HepG2 (cell line): ENCODE results near the gene IPO13. TPM values are rescaled to one million over a fixed set of nuclear protein-coding genes. Genes with fewer than 3 reads are reported as not detected.

Experiments
- BCL6 ChIP-seq: IDR thresholded peaks from 2 replicates; pipeline ENCODE4 v1.6.1; 2016; ENCODE audit warnings: missing genetic modification reagents, missing compliant biosample characterization
- BRCA1 ChIP-seq: sonication (generic); formaldehyde crosslinking; IDR thresholded peaks from 2 replicates; pipeline ENCODE4 v1.4.0; 2020; ENCODE audit warnings: missing genetic modification reagents
- CBX1 ChIP-seq: IDR thresholded peaks from one replicate; pipeline ENCODE4 v1.6.1; 2016; ENCODE audit warnings: antibody characterized with exemption, low read depth
- CREB1 ChIP-seq, 2 experiments: fragments of 450-650 bp in 1 of 2; IDR thresholded peaks; 2 replicates each; pipeline ENCODE4 v1.6.1; 2016 to 2017; ENCODE audit warnings: control low read depth in 1 of 2, mild to moderate bottlenecking in 1 of 2, missing compliant biosample characterization in 1 of 2, missing genetic modification characterization in 1 of 2
- GPN1 ChIP-seq: sonication (generic); formaldehyde crosslinking; IDR thresholded peaks from 2 replicates; pipeline ENCODE4 v1.5.1; 2020; ENCODE audit warnings: missing genetic modification reagents, borderline replicate concordance
- HES4 ChIP-seq: sonication (generic); formaldehyde crosslinking; IDR thresholded peaks from 2 replicates; pipeline ENCODE4 v1.9.0; 2021; ENCODE audit warnings: mild to moderate bottlenecking, missing genetic modification reagents, borderline replicate concordance
- HNRNPLL ChIP-seq: fragments of 200-400 bp; formaldehyde crosslinking; IDR thresholded peaks from 2 replicates; pipeline ENCODE4 v1.6.1; 2017; ENCODE audit warnings: mild to moderate bottlenecking, low read depth, low read length; ENCODE audit not compliant: poor library complexity, severe bottlenecking
- KDM1A ChIP-seq: IDR thresholded peaks from 2 replicates; pipeline ENCODE4 v1.6.1; 2016; ENCODE audit warnings: missing compliant biosample characterization
- NPAS2 ChIP-seq: sonication (generic); formaldehyde crosslinking; IDR thresholded peaks from 2 replicates; pipeline ENCODE4 v1.8.0; 2022; ENCODE audit warnings: mild to moderate bottlenecking, missing genetic modification reagents, borderline replicate concordance
- POGZ ChIP-seq: sonication (generic); formaldehyde crosslinking; IDR thresholded peaks from 2 replicates; pipeline ENCODE4 v1.4.0; 2020; ENCODE audit warnings: mild to moderate bottlenecking, missing genetic modification reagents
- POLR2G ChIP-seq: fragments of 200-400 bp; formaldehyde crosslinking; IDR thresholded peaks from 2 replicates; pipeline ENCODE4 v1.6.1; 2018; ENCODE audit warnings: mild to moderate bottlenecking, low read depth, low read length, moderate library complexity
- ZFP36L2 ChIP-seq: sonication (generic); formaldehyde crosslinking; IDR thresholded peaks from 2 replicates; pipeline ENCODE4 v1.4.0; 2020; ENCODE audit warnings: missing genetic modification reagents
- ZNF263 ChIP-seq: sonication (generic); formaldehyde crosslinking; IDR thresholded peaks from 2 replicates; pipeline ENCODE4 v1.4.0; 2020; ENCODE audit warnings: missing genetic modification reagents
- ZNF44 ChIP-seq: sonication (generic); formaldehyde crosslinking; IDR thresholded peaks from 2 replicates; pipeline ENCODE4 v1.5.1; 2020; ENCODE audit warnings: mild to moderate bottlenecking, missing genetic modification reagents
- ZNF598 ChIP-seq: sonication (generic); formaldehyde crosslinking; IDR thresholded peaks from 2 replicates; pipeline ENCODE4 v1.5.1; 2020; ENCODE audit warnings: mild to moderate bottlenecking, missing genetic modification reagents, borderline replicate concordance
- ZNF605 ChIP-seq: sonication (generic); formaldehyde crosslinking; IDR thresholded peaks from 2 replicates; pipeline ENCODE4 v1.8.0; 2022; ENCODE audit warnings: mild to moderate bottlenecking, missing genetic modification reagents
- polyA plus RNA-seq, 8 experiments: library from polyadenylated mRNA; depleted of rRNA in 3 of 8; stranded (reverse) in 7 of 8; unstranded in 1 of 8; fragments of >200 nt; fragmentation: Illumina TruSeq in 4 of 8; extraction: Trizol in 4 of 8; gene quantifications; 2 replicates each; pipeline versions ENCODE4 v1.2.1 to v1.2.3, GENCODE V29; 2011 to 2016; ENCODE audit warnings: low read depth in 4 of 8, missing spikeins in 1 of 8, mixed read lengths in 1 of 8; ENCODE audit not compliant: insufficient read depth in 1 of 8
- total RNA-seq, 5 experiments: library from RNA; depleted of rRNA; stranded (reverse); fragments of >200 nt; fragmentation: Illumina TruSeq; extraction: Trizol; gene quantifications; 2 replicates each; pipeline ENCODE4 v1.2.3, GENCODE V29; 2016; ENCODE audit warnings: low read depth in 1 of 5
- TF ChIP-seq, protein P1 (sequence below): IDR thresholded peaks from 2 replicates; pipeline ENCODE4 v1.6.1; 2018; ENCODE audit warnings: missing genetic modification reagents
- TF ChIP-seq, protein P2 (sequence below): sonication (generic); formaldehyde crosslinking; IDR thresholded peaks from 2 replicates; pipeline ENCODE4 v1.5.1; 2020; ENCODE audit warnings: missing genetic modification reagents, mild to moderate bottlenecking, borderline replicate concordance
- TF ChIP-seq, protein P3 (sequence below): sonication (generic); formaldehyde crosslinking; IDR thresholded peaks from 2 replicates; pipeline ENCODE4 v1.5.1; 2020; ENCODE audit warnings: mild to moderate bottlenecking, missing genetic modification reagents
- TF ChIP-seq, protein P4 (sequence below): IDR thresholded peaks from 2 replicates; pipeline ENCODE4 v1.6.1; 2016
- TF ChIP-seq, protein P5 (sequence below): sonication (generic); formaldehyde crosslinking; IDR thresholded peaks from 2 replicates; pipeline ENCODE4 v1.4.0; 2020; ENCODE audit warnings: missing genetic modification reagents, borderline replicate concordance

Gene IPO13
- total and polyA plus RNA-seq, 2 of the 13 experiments (the other 11 are each of a cell fraction or from before 2014, with no cell fraction given) = 12.9 to 15.6 TPM

DNA sequence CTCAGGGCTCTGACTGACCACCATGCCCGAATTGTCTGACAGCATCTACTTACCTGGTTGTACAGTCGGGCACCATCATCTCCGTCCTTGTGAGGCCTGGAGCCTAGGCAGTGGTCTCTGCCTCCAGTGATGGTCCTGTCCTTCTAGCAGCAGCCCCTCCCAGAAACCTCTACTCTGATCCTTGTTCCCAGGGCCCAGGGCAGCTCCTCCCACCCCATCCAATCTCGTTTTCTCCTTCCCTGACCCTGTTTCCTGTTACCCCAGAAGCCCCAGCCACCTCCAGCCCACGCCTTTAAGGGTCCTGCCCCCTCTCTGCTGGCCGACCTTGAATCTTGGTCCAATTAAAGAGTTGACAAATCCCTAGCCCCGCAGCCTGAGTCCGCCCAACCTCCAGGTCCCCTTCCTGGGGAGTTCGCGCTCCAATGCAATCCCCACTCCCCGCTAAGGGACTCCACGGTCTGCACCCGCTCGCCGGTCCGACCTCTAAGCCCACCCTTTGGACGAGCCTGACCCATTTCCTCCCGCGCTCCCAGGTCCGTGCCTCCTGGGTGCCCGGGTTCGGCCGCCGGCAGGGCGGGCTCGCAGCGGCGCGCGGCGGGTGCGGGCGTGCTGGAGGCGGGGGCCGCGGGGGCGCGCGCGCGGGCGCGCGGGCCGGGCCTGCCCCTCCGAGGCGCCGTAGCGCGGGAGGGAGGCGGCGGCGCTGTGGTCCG is 32.0 kb downstream of the IPO13 start, which contains the start of gene B4GALT2 (continued):
- TF ChIP-seq, protein P1, sequence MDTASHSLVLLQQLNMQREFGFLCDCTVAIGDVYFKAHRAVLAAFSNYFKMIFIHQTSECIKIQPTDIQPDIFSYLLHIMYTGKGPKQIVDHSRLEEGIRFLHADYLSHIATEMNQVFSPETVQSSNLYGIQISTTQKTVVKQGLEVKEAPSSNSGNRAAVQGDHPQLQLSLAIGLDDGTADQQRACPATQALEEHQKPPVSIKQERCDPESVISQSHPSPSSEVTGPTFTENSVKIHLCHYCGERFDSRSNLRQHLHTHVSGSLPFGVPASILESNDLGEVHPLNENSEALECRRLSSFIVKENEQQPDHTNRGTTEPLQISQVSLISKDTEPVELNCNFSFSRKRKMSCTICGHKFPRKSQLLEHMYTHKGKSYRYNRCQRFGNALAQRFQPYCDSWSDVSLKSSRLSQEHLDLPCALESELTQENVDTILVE (CRISPR knock-in tag) = no peak
- TF ChIP-seq, protein P2, sequence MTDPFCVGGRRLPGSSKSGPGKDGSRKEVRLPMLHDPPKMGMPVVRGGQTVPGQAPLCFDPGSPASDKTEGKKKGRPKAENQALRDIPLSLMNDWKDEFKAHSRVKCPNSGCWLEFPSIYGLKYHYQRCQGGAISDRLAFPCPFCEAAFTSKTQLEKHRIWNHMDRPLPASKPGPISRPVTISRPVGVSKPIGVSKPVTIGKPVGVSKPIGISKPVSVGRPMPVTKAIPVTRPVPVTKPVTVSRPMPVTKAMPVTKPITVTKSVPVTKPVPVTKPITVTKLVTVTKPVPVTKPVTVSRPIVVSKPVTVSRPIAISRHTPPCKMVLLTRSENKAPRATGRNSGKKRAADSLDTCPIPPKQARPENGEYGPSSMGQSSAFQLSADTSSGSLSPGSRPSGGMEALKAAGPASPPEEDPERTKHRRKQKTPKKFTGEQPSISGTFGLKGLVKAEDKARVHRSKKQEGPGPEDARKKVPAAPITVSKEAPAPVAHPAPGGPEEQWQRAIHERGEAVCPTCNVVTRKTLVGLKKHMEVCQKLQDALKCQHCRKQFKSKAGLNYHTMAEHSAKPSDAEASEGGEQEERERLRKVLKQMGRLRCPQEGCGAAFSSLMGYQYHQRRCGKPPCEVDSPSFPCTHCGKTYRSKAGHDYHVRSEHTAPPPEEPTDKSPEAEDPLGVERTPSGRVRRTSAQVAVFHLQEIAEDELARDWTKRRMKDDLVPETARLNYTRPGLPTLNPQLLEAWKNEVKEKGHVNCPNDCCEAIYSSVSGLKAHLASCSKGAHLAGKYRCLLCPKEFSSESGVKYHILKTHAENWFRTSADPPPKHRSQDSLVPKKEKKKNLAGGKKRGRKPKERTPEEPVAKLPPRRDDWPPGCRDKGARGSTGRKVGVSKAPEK (CRISPR knock-in tag) = 0 out of 2 replicates have a peak, but pooled peaks have one; percentile 40
- TF ChIP-seq GPN1 (CRISPR knock-in tag) (no peak), ZNF598 (CRISPR knock-in tag) (0 out of 2 replicates have a peak, but pooled peaks have one; percentile 43), CREB1 (IDR thresholded peaks at IDR 0.05) (no peak), CREB1 (CRISPR knock-in tag; IDR thresholded peaks at IDR 0.05) (peak; percentile 18; the same call in 1 of the 2 replicates), ZNF44 (CRISPR knock-in tag) (no peak), NPAS2 (CRISPR knock-in tag) (0 out of 2 replicates have a peak, but pooled peaks have one; percentile 73), POLR2G (peak; percentile 59; the same call in 1 of the 2 replicates), ZNF605 (CRISPR knock-in tag) (0 out of 2 replicates have a peak, but pooled peaks have one; percentile 45), BCL6 (peak; percentile 9; the same call in 1 of the 2 replicates), ZNF263 (no peak), HES4 (no peak), POGZ (CRISPR knock-in tag) (no peak), HNRNPLL (peak; percentile 20), ZFP36L2 (CRISPR knock-in tag) (no peak), CBX1 (no peak), KDM1A (CRISPR knock-in tag) (no peak), BRCA1 (CRISPR knock-in tag) (no peak)
- TF ChIP-seq, protein P3, sequence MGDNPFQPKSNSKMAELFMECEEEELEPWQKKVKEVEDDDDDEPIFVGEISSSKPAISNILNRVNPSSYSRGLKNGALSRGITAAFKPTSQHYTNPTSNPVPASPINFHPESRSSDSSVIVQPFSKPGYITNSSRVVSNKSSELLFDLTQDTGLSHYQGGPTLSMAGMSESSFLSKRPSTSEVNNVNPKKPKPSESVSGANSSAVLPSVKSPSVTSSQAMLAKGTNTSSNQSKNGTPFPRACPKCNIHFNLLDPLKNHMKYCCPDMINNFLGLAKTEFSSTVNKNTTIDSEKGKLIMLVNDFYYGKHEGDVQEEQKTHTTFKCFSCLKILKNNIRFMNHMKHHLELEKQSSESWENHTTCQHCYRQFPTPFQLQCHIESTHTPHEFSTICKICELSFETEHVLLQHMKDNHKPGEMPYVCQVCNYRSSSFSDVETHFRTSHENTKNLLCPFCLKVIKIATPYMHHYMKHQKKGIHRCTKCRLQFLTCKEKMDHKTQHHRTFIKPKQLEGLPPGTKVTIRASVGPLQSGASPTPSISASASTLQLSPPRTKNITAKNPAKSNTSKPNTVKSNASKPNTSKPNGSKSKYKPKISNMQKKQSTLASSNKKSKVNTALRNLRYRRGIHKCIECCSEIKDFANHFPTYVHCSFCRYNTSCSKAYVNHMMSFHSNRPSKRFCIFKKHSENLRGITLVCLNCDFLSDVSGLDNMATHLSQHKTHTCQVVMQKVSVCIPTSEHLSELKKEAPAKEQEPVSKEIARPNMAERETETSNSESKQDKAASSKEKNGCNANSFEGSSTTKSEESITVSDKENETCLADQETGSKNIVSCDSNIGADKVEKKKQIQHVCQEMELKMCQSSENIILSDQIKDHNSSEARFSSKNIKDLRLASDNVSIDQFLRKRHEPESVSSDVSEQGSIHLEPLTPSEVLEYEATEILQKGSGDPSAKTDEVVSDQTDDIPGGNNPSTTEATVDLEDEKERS (CRISPR knock-in tag) = no peak
- TF ChIP-seq, protein P4, sequence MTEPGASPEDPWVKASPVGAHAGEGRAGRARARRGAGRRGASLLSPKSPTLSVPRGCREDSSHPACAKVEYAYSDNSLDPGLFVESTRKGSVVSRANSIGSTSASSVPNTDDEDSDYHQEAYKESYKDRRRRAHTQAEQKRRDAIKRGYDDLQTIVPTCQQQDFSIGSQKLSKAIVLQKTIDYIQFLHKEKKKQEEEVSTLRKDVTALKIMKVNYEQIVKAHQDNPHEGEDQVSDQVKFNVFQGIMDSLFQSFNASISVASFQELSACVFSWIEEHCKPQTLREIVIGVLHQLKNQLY (CRISPR knock-in tag) = no peak
- TF ChIP-seq, protein P5, sequence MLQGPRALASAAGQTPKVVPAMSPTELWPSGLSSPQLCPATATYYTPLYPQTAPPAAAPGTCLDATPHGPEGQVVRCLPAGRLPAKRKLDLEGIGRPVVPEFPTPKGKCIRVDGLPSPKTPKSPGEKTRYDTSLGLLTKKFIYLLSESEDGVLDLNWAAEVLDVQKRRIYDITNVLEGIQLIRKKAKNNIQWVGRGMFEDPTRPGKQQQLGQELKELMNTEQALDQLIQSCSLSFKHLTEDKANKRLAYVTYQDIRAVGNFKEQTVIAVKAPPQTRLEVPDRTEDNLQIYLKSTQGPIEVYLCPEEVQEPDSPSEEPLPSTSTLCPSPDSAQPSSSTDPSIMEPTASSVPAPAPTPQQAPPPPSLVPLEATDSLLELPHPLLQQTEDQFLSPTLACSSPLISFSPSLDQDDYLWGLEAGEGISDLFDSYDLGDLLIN (CRISPR knock-in tag) = no peak
